Measurements from ENCODE around the gene CFAP91.

DNA sequence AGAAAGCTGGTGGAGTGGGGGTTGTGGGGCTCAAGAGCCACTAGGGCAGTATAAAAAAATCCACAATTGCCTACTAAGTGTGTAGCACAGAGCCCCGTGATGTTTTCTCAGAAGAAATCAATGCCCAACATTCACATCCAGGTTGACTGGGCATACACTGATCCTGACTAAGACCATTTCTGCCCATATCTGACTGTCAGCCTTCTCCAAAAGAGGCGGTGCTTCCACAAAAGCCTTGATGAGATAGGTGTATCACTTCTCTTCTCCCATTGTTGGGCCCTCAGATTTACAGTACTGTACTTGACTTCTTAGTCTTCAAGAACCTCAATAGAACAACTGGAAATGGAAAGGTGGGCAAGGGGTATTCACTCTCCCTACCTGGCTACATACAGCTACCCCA is 43.8 kb upstream of the CFAP91 start:
- TF ChIP-seq POLR2A (IDR thresholded peaks at IDR 0.05) = no peak
- TF ChIP-seq, protein P1, sequence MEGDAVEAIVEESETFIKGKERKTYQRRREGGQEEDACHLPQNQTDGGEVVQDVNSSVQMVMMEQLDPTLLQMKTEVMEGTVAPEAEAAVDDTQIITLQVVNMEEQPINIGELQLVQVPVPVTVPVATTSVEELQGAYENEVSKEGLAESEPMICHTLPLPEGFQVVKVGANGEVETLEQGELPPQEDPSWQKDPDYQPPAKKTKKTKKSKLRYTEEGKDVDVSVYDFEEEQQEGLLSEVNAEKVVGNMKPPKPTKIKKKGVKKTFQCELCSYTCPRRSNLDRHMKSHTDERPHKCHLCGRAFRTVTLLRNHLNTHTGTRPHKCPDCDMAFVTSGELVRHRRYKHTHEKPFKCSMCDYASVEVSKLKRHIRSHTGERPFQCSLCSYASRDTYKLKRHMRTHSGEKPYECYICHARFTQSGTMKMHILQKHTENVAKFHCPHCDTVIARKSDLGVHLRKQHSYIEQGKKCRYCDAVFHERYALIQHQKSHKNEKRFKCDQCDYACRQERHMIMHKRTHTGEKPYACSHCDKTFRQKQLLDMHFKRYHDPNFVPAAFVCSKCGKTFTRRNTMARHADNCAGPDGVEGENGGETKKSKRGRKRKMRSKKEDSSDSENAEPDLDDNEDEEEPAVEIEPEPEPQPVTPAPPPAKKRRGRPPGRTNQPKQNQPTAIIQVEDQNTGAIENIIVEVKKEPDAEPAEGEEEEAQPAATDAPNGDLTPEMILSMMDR (IDR thresholded peaks at IDR 0.05) = no peak
- no peak for TF ChIP-seq POLR2AphosphoS5 (IDR thresholded peaks at IDR 0.05; ENCODE audit: insufficient read depth in 1 of 2, low read depth in 1 of 2)
